ENCODE data around the gene NTRK2.

DNA sequence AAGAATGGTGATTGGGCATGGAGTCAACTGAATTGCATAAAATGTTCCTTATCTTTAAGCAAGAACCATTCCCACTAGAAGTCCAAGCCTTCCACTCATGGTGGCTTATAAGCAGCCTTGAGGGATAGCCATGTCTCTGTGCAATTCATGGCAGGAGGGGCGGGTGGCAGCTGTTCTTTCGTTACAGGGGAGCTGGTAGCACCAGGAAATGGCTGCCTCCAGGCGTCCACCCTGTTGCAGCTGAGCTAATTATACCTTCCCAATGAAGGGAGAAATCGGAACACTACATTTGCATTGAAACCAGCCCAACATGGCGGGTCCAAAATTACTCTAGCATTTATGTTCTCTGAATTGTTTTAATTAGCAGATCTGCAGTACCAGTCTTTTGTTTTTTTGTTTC is 289.8 kb downstream of the NTRK2 start:
- TF ChIP-seq, protein P1, sequence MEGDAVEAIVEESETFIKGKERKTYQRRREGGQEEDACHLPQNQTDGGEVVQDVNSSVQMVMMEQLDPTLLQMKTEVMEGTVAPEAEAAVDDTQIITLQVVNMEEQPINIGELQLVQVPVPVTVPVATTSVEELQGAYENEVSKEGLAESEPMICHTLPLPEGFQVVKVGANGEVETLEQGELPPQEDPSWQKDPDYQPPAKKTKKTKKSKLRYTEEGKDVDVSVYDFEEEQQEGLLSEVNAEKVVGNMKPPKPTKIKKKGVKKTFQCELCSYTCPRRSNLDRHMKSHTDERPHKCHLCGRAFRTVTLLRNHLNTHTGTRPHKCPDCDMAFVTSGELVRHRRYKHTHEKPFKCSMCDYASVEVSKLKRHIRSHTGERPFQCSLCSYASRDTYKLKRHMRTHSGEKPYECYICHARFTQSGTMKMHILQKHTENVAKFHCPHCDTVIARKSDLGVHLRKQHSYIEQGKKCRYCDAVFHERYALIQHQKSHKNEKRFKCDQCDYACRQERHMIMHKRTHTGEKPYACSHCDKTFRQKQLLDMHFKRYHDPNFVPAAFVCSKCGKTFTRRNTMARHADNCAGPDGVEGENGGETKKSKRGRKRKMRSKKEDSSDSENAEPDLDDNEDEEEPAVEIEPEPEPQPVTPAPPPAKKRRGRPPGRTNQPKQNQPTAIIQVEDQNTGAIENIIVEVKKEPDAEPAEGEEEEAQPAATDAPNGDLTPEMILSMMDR (IDR thresholded peaks at IDR 0.05): no peak
- no peak for TF ChIP-seq POLR2A (IDR thresholded peaks at IDR 0.05)

All from suprapubic skin (tissue), 3 donors.